HEK293 (cell line): Measurements from ENCODE around the gene THRAP3.

Experiments used
- CTCF ChIA-PET: fragments of 350-600 bp; formaldehyde crosslinking; extraction: SDS; loops from one replicate; lab custom pipeline; 2021; ENCODE audit warnings: antibody characterized with exemption; lab: Yijun Ruan, JAX
- POLR2A ChIA-PET: fragments of 300-600 bp; formaldehyde crosslinking; extraction: SDS; loops from one replicate; lab custom pipeline; 2020; ENCODE audit warnings: antibody characterized with exemption, inconsistent platforms; lab: Yijun Ruan, JAX
- H3K27ac ChIP-seq: fragments of 200-500 bp; sonication (Bioruptor generic); 2 replicates; pipeline ENCODE4 v1.5.1; 2014; ENCODE audit warnings: low read depth, low read length, control low read depth, inconsistent platforms; ENCODE audit errors: extremely low read depth
- H3K36me3 ChIP-seq, 2 experiments: fragments of 200-500 bp in 1 of 2; sonication (Bioruptor generic) in 1 of 2; 1 replicate in 1 of 2; 2 replicates in 1 of 2; pipeline ENCODE4 v1.5.1; 2014 to 2017; ENCODE audit warnings: inconsistent platforms in 2 of 2, low read length in 2 of 2; ENCODE audit not compliant: control insufficient read depth in 2 of 2, insufficient read depth in 1 of 2
- H3K4me1 ChIP-seq: fragments of 200-500 bp; sonication (Bioruptor generic); 2 replicates; pipeline ENCODE4 v1.5.1; 2014; ENCODE audit warnings: mild to moderate bottlenecking, low read length, inconsistent platforms; ENCODE audit not compliant: control insufficient read depth, insufficient read depth
- H3K4me3 ChIP-seq: 2 replicates; pipeline ENCODE4 v1.5.1; 2011; ENCODE audit warnings: low read depth, mild to moderate bottlenecking, control low read depth, low read length, moderate library complexity
- H3K9me3 ChIP-seq: fragments of 200-500 bp; sonication (Bioruptor generic); 2 replicates; pipeline ENCODE4 v1.5.1; 2014; ENCODE audit warnings: low read depth, low read length, inconsistent platforms; ENCODE audit not compliant: control insufficient read depth, insufficient read depth
- GLIS2 ChIP-seq: fragments of 450-650 bp; formaldehyde crosslinking; IDR thresholded peaks from 2 replicates; pipeline ENCODE4 v1.5.1; 2016; ENCODE audit warnings: missing biosample characterization, missing genetic modification characterization
- IKZF3 ChIP-seq: fragments of 450-650 bp; IDR thresholded peaks from 2 replicates; pipeline ENCODE4 v1.5.0; 2018; ENCODE audit warnings: missing biosample characterization, mild to moderate bottlenecking, missing genetic modification characterization, moderate library complexity
- KLF8 ChIP-seq: fragments of 450-650 bp; formaldehyde crosslinking; IDR thresholded peaks from 2 replicates; pipeline ENCODE4 v1.5.1; 2016; ENCODE audit warnings: missing biosample characterization, missing genetic modification characterization
- TRIM28 ChIP-seq: IDR thresholded peaks from 2 replicates; pipeline ENCODE4 v1.6.1; 2011; ENCODE audit warnings: low read length, control low read depth, borderline replicate concordance
- ZBTB21 ChIP-seq: fragments of 450-650 bp; formaldehyde crosslinking; IDR thresholded peaks from 2 replicates; pipeline ENCODE4 v1.5.1; 2017; ENCODE audit warnings: missing biosample characterization, missing genetic modification characterization
- ZNF140 ChIP-seq: fragments of 450-650 bp; formaldehyde crosslinking; IDR thresholded peaks from 2 replicates; pipeline ENCODE4 v1.5.1; 2016; ENCODE audit warnings: missing biosample characterization, missing genetic modification characterization
- ZNF214 ChIP-seq: fragments of 450-650 bp; formaldehyde crosslinking; IDR thresholded peaks from 2 replicates; pipeline ENCODE4 v1.5.1; 2017; ENCODE audit warnings: missing biosample characterization, mild to moderate bottlenecking, missing genetic modification characterization, borderline replicate concordance
- ZNF221 ChIP-seq: fragments of 450-650 bp; formaldehyde crosslinking; IDR thresholded peaks from 2 replicates; pipeline ENCODE4 v1.5.1; 2017; ENCODE audit warnings: missing biosample characterization, missing genetic modification characterization, borderline replicate concordance
- ZNF311 ChIP-seq: fragments of 450-650 bp; formaldehyde crosslinking; IDR thresholded peaks from 2 replicates; pipeline ENCODE4 v1.5.1; 2017; ENCODE audit warnings: missing biosample characterization, missing genetic modification characterization, borderline replicate concordance
- ZNF366 ChIP-seq: fragments of 450-650 bp; formaldehyde crosslinking; conservative IDR thresholded peaks from 2 replicates; pipeline ENCODE4 v1.5.1; 2016; ENCODE audit warnings: missing biosample characterization, missing genetic modification characterization
- ZNF621 ChIP-seq: fragments of 450-650 bp; formaldehyde crosslinking; IDR thresholded peaks from 2 replicates; pipeline ENCODE4 v1.5.1; 2017; ENCODE audit warnings: missing biosample characterization, missing genetic modification characterization
- ZNF623 ChIP-seq: fragments of 450-650 bp; formaldehyde crosslinking; IDR thresholded peaks from 2 replicates; pipeline ENCODE4 v1.5.1; 2016; ENCODE audit warnings: missing biosample characterization, missing genetic modification characterization
- TF ChIP-seq, protein P1 (sequence below): fragments of 450-650 bp; formaldehyde crosslinking; IDR thresholded peaks from 2 replicates; pipeline ENCODE4 v1.5.1; 2016; ENCODE audit warnings: missing biosample characterization, missing genetic modification characterization
- TF ChIP-seq, protein P2 (sequence below): fragments of 450-650 bp; formaldehyde crosslinking; IDR thresholded peaks from 2 replicates; pipeline ENCODE4 v1.5.1; 2016; ENCODE audit warnings: missing biosample characterization, missing genetic modification characterization, low read depth
- TF ChIP-seq, protein P3 (sequence below): fragments of 450-650 bp; formaldehyde crosslinking; IDR thresholded peaks from 2 replicates; pipeline ENCODE4 v1.5.1; 2016; ENCODE audit warnings: missing biosample characterization, missing genetic modification characterization
- TF ChIP-seq, protein P4 (sequence below): fragments of 450-650 bp; formaldehyde crosslinking; IDR thresholded peaks from 2 replicates; pipeline ENCODE4 v1.5.1; 2016; ENCODE audit warnings: missing biosample characterization, missing genetic modification characterization
- TF ChIP-seq, protein P5 (sequence below): fragments of 450-650 bp; IDR thresholded peaks from 2 replicates; pipeline ENCODE4 v1.5.1; 2018; ENCODE audit warnings: missing biosample characterization, missing genetic modification characterization

THRAP3 gene

DNA sequence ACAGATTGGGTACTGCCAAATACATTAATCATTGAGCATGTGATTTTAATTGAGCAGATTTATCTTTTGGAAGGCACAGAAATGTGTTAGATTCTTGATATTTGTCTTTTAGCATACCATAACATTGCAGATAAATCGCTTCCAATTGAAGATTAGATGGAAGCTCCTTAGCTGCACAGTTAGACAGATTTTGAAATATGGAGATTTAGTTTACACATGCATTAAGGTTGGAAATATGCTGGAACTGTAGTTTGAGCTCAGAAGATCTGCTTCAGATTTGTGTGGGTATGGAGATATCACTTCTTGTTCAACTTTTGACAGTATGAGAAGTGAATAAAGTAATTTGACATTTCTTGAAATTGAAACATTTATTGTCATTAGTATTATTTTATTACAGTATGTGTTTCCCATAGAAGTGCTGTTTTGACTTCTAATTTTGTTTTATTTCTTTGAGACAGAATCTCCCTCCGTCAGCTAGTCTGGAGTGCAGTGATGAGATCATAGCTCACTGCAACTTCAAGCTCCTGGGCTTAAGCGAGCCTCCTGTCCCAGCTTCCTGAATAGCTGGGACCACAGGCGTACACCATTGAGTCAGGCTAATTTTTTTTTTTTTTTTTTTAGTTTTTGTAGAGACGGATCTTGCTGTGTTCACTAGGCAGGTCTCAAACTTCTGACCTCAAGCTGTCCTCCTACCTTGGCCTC, 29.1 kb downstream of the THRAP3 start (continued):
- TF ChIP-seq, protein P1, sequence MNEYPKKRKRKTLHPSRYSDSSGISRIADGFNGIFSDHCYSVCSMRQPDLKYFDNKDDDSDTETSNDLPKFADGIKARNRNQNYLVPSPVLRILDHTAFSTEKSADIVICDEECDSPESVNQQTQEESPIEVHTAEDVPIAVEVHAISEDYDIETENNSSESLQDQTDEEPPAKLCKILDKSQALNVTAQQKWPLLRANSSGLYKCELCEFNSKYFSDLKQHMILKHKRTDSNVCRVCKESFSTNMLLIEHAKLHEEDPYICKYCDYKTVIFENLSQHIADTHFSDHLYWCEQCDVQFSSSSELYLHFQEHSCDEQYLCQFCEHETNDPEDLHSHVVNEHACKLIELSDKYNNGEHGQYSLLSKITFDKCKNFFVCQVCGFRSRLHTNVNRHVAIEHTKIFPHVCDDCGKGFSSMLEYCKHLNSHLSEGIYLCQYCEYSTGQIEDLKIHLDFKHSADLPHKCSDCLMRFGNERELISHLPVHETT, result no peak
- TF ChIP-seq KLF8 (tag by site-specific recombination) (no peak), ZNF214 (no peak), IKZF3 (tag by site-specific recombination) (peak; percentile 84), TRIM28 (no peak), ZNF140 (no peak), ZNF221 (tag by site-specific recombination) (no peak), ZNF366 (tag by site-specific recombination) (peak; percentile 65), ZBTB21 (peak; percentile 67; the same call in 1 of the 2 replicates), ZNF621 (tag by site-specific recombination) (no peak), ZNF311 (no peak)
- TF ChIP-seq, protein P2, sequence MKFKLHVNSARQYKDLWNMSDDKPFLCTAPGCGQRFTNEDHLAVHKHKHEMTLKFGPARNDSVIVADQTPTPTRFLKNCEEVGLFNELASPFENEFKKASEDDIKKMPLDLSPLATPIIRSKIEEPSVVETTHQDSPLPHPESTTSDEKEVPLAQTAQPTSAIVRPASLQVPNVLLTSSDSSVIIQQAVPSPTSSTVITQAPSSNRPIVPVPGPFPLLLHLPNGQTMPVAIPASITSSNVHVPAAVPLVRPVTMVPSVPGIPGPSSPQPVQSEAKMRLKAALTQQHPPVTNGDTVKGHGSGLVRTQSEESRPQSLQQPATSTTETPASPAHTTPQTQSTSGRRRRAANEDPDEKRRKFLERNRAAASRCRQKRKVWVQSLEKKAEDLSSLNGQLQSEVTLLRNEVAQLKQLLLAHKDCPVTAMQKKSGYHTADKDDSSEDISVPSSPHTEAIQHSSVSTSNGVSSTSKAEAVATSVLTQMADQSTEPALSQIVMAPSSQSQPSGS (tag by site-specific recombination), result peak; percentile 52; the same call in 1 of the 2 replicates
- TF ChIP-seq, protein P3, sequence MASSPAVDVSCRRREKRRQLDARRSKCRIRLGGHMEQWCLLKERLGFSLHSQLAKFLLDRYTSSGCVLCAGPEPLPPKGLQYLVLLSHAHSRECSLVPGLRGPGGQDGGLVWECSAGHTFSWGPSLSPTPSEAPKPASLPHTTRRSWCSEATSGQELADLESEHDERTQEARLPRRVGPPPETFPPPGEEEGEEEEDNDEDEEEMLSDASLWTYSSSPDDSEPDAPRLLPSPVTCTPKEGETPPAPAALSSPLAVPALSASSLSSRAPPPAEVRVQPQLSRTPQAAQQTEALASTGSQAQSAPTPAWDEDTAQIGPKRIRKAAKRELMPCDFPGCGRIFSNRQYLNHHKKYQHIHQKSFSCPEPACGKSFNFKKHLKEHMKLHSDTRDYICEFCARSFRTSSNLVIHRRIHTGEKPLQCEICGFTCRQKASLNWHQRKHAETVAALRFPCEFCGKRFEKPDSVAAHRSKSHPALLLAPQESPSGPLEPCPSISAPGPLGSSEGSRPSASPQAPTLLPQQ (tag by site-specific recombination), result peak; percentile 55; the same call in 1 of the 2 replicates
- TF ChIP-seq, protein P4, sequence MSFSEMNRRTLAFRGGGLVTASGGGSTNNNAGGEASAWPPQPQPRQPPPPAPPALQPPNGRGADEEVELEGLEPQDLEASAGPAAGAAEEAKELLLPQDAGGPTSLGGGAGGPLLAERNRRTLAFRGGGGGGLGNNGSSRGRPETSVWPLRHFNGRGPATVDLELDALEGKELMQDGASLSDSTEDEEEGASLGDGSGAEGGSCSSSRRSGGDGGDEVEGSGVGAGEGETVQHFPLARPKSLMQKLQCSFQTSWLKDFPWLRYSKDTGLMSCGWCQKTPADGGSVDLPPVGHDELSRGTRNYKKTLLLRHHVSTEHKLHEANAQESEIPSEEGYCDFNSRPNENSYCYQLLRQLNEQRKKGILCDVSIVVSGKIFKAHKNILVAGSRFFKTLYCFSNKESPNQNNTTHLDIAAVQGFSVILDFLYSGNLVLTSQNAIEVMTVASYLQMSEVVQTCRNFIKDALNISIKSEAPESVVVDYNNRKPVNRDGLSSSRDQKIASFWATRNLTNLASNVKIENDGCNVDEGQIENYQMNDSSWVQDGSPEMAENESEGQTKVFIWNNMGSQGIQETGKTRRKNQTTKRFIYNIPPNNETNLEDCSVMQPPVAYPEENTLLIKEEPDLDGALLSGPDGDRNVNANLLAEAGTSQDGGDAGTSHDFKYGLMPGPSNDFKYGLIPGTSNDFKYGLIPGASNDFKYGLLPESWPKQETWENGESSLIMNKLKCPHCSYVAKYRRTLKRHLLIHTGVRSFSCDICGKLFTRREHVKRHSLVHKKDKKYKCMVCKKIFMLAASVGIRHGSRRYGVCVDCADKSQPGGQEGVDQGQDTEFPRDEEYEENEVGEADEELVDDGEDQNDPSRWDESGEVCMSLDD (tag by site-specific recombination), result no peak
- TF ChIP-seq, protein P5, sequence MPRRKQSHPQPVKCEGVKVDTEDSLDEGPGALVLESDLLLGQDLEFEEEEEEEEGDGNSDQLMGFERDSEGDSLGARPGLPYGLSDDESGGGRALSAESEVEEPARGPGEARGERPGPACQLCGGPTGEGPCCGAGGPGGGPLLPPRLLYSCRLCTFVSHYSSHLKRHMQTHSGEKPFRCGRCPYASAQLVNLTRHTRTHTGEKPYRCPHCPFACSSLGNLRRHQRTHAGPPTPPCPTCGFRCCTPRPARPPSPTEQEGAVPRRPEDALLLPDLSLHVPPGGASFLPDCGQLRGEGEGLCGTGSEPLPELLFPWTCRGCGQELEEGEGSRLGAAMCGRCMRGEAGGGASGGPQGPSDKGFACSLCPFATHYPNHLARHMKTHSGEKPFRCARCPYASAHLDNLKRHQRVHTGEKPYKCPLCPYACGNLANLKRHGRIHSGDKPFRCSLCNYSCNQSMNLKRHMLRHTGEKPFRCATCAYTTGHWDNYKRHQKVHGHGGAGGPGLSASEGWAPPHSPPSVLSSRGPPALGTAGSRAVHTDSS (tag by site-specific recombination), result no peak
- TF ChIP-seq, all 188 proteins: peak for 14

DNA sequence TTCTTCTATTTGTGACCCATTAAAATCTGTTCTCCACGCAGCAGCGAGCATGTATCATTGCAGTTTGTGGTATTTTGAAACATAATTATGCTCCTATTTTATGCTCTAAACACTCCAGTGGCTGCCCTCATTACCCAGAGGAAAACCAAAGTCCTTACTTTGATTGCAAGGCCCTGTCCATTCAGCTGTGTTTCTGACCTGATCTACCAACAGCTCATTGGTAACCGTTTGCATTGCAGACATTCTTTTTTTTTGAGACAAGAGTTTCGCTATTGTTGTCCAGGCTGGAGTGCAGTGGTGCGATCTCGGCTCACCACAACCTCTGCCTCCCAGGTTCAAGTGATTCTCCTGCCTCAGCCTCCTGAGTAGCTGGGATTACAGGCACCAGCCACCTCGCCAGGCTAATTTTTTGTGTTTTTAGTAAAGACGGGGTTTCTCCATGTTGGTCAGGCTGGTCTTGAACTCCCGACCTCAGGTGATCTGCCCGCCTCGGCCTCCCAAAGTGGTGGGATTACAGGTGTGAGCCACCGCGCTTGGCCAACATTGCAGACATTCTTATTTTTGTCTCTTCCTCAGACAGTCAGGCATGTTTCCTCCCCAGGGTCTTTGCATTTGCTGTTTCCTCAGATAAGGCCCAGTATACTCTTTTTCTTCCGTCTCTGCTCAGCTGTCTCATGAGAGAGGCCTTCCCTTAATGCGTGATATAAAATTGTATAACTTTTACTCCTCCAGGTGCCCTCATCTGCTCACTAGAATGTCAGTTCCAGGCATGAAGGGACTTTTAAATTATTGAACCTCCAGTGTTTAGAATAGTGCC, 32.5 kb downstream of the THRAP3 start:
- H3K27ac ChIP-seq, result no peak overlapping the region
- ChIA-PET CTCF (interaction anchor here (0.7 kb wide), 2 partner anchors 26 to 44 kb away, joined by 3 to 4 read pairs; no protein-coding TSS in a partner anchor), POLR2A (no interaction called here)
- no peaks in the 10 kb centered on the region for H3K9me3 ChIP-seq
- peak; percentile 34; the same call in 1 of the 2 replicates for TF ChIP-seq ZNF623
- no peak for TF ChIP-seq GLIS2 (tag by site-specific recombination)
- peaks cover 29% of the 10 kb centered on the region for H3K4me1 ChIP-seq
- H3K4me3 ChIP-seq, result no peak overlapping the region
- H3K36me3 ChIP-seq, result peaks cover 16 to 32% of the 10 kb centered on the region in 2 experiments; a peak in 2 of 3 replicates
